Stimulated activated memory B cell treated with anti-CD40 and anti-IgM and Interleukin-4, amounts not matched to agents 10 μg/mL and 1 μg/mL and 100 μg/mL, for 72 hours (primary cell): ENCODE data around the gene DAAM1.

ENCODE experiments used
- ATAC-seq: fragments of 150-1000 bp; cut with Tn5 transposase; 2 replicates; pipeline ENCODE4 v1.10.0; 2021
- H3K27ac Mint-ChIP-seq: one replicate; pipeline ENCODE4 v1.8.0; 2022; ENCODE audit warnings: mild to moderate bottlenecking, mixed read lengths
- H3K27me3 Mint-ChIP-seq: one replicate; pipeline ENCODE4 v1.8.0; 2022; ENCODE audit warnings: mixed read lengths
- H3K36me3 Mint-ChIP-seq: one replicate; pipeline ENCODE4 v1.8.0; 2022; ENCODE audit warnings: mixed read lengths
- H3K4me1 Mint-ChIP-seq: one replicate; pipeline ENCODE4 v1.8.0; 2022; ENCODE audit warnings: mixed read lengths
- H3K4me3 Mint-ChIP-seq: one replicate; pipeline ENCODE4 v1.8.0; 2022; ENCODE audit warnings: mild to moderate bottlenecking, moderate library complexity, mixed read lengths
- H3K9me3 Mint-ChIP-seq: one replicate; pipeline ENCODE4 v1.8.0; 2022; ENCODE audit warnings: mixed read lengths

The DAAM1 gene

GRCh38 chr14:59415836-59416602 lies 227.6 kb downstream of the DAAM1 start:
- H3K4me1 Mint-ChIP-seq = peaks cover 4% of the 10 kb centered on the region
- peaks cover 4% of the 10 kb centered on the region for H3K9me3 Mint-ChIP-seq
- no peaks in the 10 kb centered on the region for H3K36me3 Mint-ChIP-seq
- no peaks in the 10 kb centered on the region for H3K27me3 Mint-ChIP-seq
- no peak overlapping the region for H3K27ac Mint-ChIP-seq
- ATAC-seq = no peak
- no peak overlapping the region for H3K4me3 Mint-ChIP-seq

- no peaks in the 10 kb centered on the region for H3K36me3 Mint-ChIP-seq
- no peak for ATAC-seq
- H3K27ac Mint-ChIP-seq = no peak overlapping the region
- no peaks in the 10 kb centered on the region for H3K27me3 Mint-ChIP-seq
- H3K4me1 Mint-ChIP-seq = peaks cover 16% of the 10 kb centered on the region
- peaks cover 3% of the 10 kb centered on the region for H3K9me3 Mint-ChIP-seq
- no peak overlapping the region for H3K4me3 Mint-ChIP-seq
Measured at GRCh38 chr14:59417311-59417710, 228.8 kb downstream of the DAAM1 start.

- Mint-ChIP-seq H3K4me1 (peaks cover 16% of the 10 kb centered on the region), H3K9me3 (no peaks in the 10 kb centered on the region), H3K27me3 (no peaks in the 10 kb centered on the region), H3K4me3 (no peak overlapping the region), H3K27ac (no peak overlapping the region), H3K36me3 (no peaks in the 10 kb centered on the region)
- ATAC-seq = no peak
Measured at GRCh38 chr14:59419303-59419702, 230.8 kb downstream of the DAAM1 start.
